Measurements from ENCODE around the gene NRG3.

NRG3 gene

GRCh38 chr10:81920213-81920829 is 45.3 kb downstream of the NRG3 start:
- H3K4me3 ChIP-seq (replicated peaks; ENCODE audit: insufficient read depth, low read length), result no peak overlapping the region
- TF ChIP-seq SPI1 (IDR thresholded peaks at IDR 0.05; ENCODE audit: borderline replicate concordance, low read depth) (no peak), POLR2AphosphoS5 (IDR thresholded peaks at IDR 0.05; ENCODE audit: low read depth) (no peak), REST (IDR thresholded peaks at IDR 0.05; ENCODE audit: insufficient replicate concordance, low read depth) (no peak)
- TF ChIP-seq, protein P1, sequence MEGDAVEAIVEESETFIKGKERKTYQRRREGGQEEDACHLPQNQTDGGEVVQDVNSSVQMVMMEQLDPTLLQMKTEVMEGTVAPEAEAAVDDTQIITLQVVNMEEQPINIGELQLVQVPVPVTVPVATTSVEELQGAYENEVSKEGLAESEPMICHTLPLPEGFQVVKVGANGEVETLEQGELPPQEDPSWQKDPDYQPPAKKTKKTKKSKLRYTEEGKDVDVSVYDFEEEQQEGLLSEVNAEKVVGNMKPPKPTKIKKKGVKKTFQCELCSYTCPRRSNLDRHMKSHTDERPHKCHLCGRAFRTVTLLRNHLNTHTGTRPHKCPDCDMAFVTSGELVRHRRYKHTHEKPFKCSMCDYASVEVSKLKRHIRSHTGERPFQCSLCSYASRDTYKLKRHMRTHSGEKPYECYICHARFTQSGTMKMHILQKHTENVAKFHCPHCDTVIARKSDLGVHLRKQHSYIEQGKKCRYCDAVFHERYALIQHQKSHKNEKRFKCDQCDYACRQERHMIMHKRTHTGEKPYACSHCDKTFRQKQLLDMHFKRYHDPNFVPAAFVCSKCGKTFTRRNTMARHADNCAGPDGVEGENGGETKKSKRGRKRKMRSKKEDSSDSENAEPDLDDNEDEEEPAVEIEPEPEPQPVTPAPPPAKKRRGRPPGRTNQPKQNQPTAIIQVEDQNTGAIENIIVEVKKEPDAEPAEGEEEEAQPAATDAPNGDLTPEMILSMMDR (IDR thresholded peaks at IDR 0.05; ENCODE audit: insufficient read depth, low read length), result peak; percentile 56
- H3K27me3 ChIP-seq (ENCODE audit: insufficient read depth, poor library complexity, severe bottlenecking), result no peaks in the 10 kb centered on the region
- DNase-seq (ENCODE audit: low read depth in 1 of 2, low spot score in 1 of 2), result peak in 1 of 2 experiments; percentile 5
- no peak overlapping the region for H3K27ac ChIP-seq (replicated peaks)

- no peak for DNase-seq (ENCODE audit: low read depth in 1 of 2, low spot score in 1 of 2)
- Histone ChIP-seq H3K27ac (replicated peaks) (no peak overlapping the region), H3K27me3 (ENCODE audit: insufficient read depth, poor library complexity, severe bottlenecking) (no peaks in the 10 kb centered on the region), H3K4me3 (replicated peaks; ENCODE audit: insufficient read depth, low read length) (no peak overlapping the region)
- TF ChIP-seq REST (IDR thresholded peaks at IDR 0.05; ENCODE audit: insufficient replicate concordance, low read depth) (no peak), POLR2AphosphoS5 (IDR thresholded peaks at IDR 0.05; ENCODE audit: low read depth) (no peak), GABPA (IDR thresholded peaks at IDR 0.05; ENCODE audit: low read depth) (no peak), SPI1 (IDR thresholded peaks at IDR 0.05; ENCODE audit: borderline replicate concordance, low read depth) (no peak)
- TF ChIP-seq, protein P1 (IDR thresholded peaks at IDR 0.05; ENCODE audit: insufficient read depth, low read length), result no peak
These were observed 53.1 kb downstream of the NRG3 start for GRCh38 chr10:81928119-81928518.

- Histone ChIP-seq H3K4me3 (replicated peaks; ENCODE audit: insufficient read depth, low read length) (no peak overlapping the region), H3K27ac (replicated peaks) (no peak overlapping the region), H3K27me3 (ENCODE audit: insufficient read depth, poor library complexity, severe bottlenecking) (no peaks in the 10 kb centered on the region)
- no peak for DNase-seq (ENCODE audit: low read depth in 1 of 2, low spot score in 1 of 2)
- TF ChIP-seq REST (IDR thresholded peaks at IDR 0.05; ENCODE audit: insufficient replicate concordance, low read depth) (no peak), SPI1 (IDR thresholded peaks at IDR 0.05; ENCODE audit: borderline replicate concordance, low read depth) (no peak), GABPA (IDR thresholded peaks at IDR 0.05; ENCODE audit: low read depth) (no peak)
- TF ChIP-seq, protein P1 (IDR thresholded peaks at IDR 0.05; ENCODE audit: insufficient read depth, low read length), result no peak
These were observed 68.6 kb downstream of the NRG3 start for GRCh38 chr10:81943583-81943982.
